Hepatocyte (in vitro differentiated cells): ENCODE measurements around the gene MNX1. TPM values are rescaled to one million over a fixed set of nuclear protein-coding genes. Genes with fewer than 3 reads are reported as not detected.

Source experiments
- DNase-seq: peaks from one replicate; pipeline ENCODE4 v3.0.0-alpha.2; 2016; ENCODE audit warnings: low spot score
- H2AFZ ChIP-seq: fragments of 200-600 bp; sonication (generic); 2 replicates; pipeline ENCODE4 v1.6.0; 2016; ENCODE audit warnings: antibody characterized with exemption, mild to moderate bottlenecking
- H3K27ac ChIP-seq: fragments of 200-600 bp; sonication (generic); 2 replicates; pipeline ENCODE4 v1.5.1; 2016; ENCODE audit warnings: mild to moderate bottlenecking
- H3K27me3 ChIP-seq: fragments of 200-600 bp; sonication (generic); 2 replicates; pipeline ENCODE4 v1.6.1; 2016
- H3K36me3 ChIP-seq: fragments of 200-600 bp; sonication (generic); replicated peaks from 2 replicates; pipeline ENCODE4 v1.5.1; 2016; ENCODE audit warnings: low read depth; ENCODE audit not compliant: insufficient read depth
- H3K4me1 ChIP-seq: fragments of 200-600 bp; sonication (generic); 2 replicates; pipeline ENCODE4 v1.5.1; 2016; ENCODE audit warnings: mild to moderate bottlenecking, moderate library complexity; ENCODE audit not compliant: insufficient read depth
- H3K4me2 ChIP-seq: fragments of 200-600 bp; sonication (generic); 2 replicates; pipeline ENCODE4 v1.6.0; 2016
- H3K4me3 ChIP-seq: fragments of 200-600 bp; sonication (generic); 2 replicates; pipeline ENCODE4 v1.5.1; 2016; ENCODE audit warnings: mild to moderate bottlenecking
- H3K79me2 ChIP-seq: fragments of 200-600 bp; sonication (generic); 2 replicates; pipeline ENCODE4 v1.6.0; 2017; ENCODE audit warnings: mild to moderate bottlenecking
- H3K9me2 ChIP-seq: fragments of 200-600 bp; sonication (generic); replicated peaks from 2 replicates; pipeline ENCODE4 v1.6.0; 2017; ENCODE audit warnings: mild to moderate bottlenecking; ENCODE audit not compliant: insufficient read depth
- H3K9me3 ChIP-seq: fragments of 200-600 bp; sonication (generic); 2 replicates; pipeline ENCODE4 v1.5.1; 2016; ENCODE audit warnings: low read depth, mild to moderate bottlenecking
- H4K20me1 ChIP-seq: fragments of 200-600 bp; sonication (generic); 2 replicates; pipeline ENCODE4 v1.6.0; 2016; ENCODE audit warnings: mild to moderate bottlenecking; ENCODE audit not compliant: insufficient read depth, poor library complexity, severe bottlenecking
- CTCF ChIP-seq: fragments of 200-600 bp; sonication (generic); IDR thresholded peaks from 2 replicates; pipeline ENCODE4 v1.5.1; 2016; ENCODE audit warnings: antibody characterized with exemption, mild to moderate bottlenecking; ENCODE audit not compliant: poor library complexity
- EZH2 ChIP-seq: fragments of 200-600 bp; sonication (generic); IDR thresholded peaks from 2 replicates; pipeline ENCODE4 v1.6.1; 2016; ENCODE audit warnings: antibody characterized with exemption, mild to moderate bottlenecking, borderline replicate concordance
- EZH2phosphoT487 ChIP-seq: fragments of 200-600 bp; sonication (generic); IDR thresholded peaks from one replicate; pipeline ENCODE4 v1.6.1; 2018; ENCODE audit warnings: antibody characterized with exemption, mild to moderate bottlenecking, low read depth, moderate library complexity; ENCODE audit not compliant: unreplicated experiment, severe bottlenecking
- WGBS: methylation state at CpG from one replicate; pipeline ENCODE4 v1.1.6; 2016; ENCODE audit warnings: low lambda C conversion rate; ENCODE audit errors: missing lambda C conversion rate; 5-methylcytosine and 5-hydroxymethylcytosine counted together
- polyA plus RNA-seq: library from polyadenylated mRNA; unstranded; fragments of >200 nt; fragmentation: Nextera tagmentation; extraction: Ambion mirVana; gene quantifications from 2 replicates; pipeline ENCODE4 v1.2.1, GENCODE V29; 2016
- total RNA-seq: library from RNA; depleted of rRNA; stranded (reverse); fragments of >200 nt; gene quantifications from 2 replicates; pipeline ENCODE4 v1.2.3, GENCODE V29; 2014

The MNX1 gene
- total and polyA plus RNA-seq, 2 experiments from 2014 or later = 1.4 to 2.3 TPM

- Histone ChIP-seq H3K4me2 (peak overlapping the region; percentile 34), H3K27ac (no peak overlapping the region), H3K9me3 (no peaks in the 10 kb centered on the region), H4K20me1 (no peaks in the 10 kb centered on the region), H3K9me2 (no peaks in the 10 kb centered on the region), H3K36me3 (no peaks in the 10 kb centered on the region), H2AFZ (no peak overlapping the region), H3K4me1 (peaks cover 6% of the 10 kb centered on the region), H3K4me3 (no peak overlapping the region), H3K27me3 (no peaks in the 10 kb centered on the region), H3K79me2 (no peaks in the 10 kb centered on the region)
- DNase-seq = no peak
- 50% methylated on average over 14 of the region's 14 CpGs for WGBS
- no peak for TF ChIP-seq EZH2
- TF ChIP-seq EZH2phosphoT487 = no peak
- TF ChIP-seq CTCF = no peak
These were observed 26.1 kb downstream of the MNX1 start for GRCh38 chr7:156984174-156984891.

GRCh38 chr7:156979711-156980110, 30.8 kb downstream of the MNX1 start:
- no peak overlapping the region for H2AFZ ChIP-seq
- H3K36me3 ChIP-seq = no peaks in the 10 kb centered on the region
- H3K9me2 ChIP-seq = no peaks in the 10 kb centered on the region
- H3K4me3 ChIP-seq = no peak overlapping the region
- WGBS = 95% methylated on average over 4 of the region's 4 CpGs
- H4K20me1 ChIP-seq = no peaks in the 10 kb centered on the region
- no peak for DNase-seq
- no peaks in the 10 kb centered on the region for H3K9me3 ChIP-seq
- H3K4me1 ChIP-seq = peaks cover 1% of the 10 kb centered on the region
- H3K79me2 ChIP-seq = no peaks in the 10 kb centered on the region
- no peaks in the 10 kb centered on the region for H3K27me3 ChIP-seq
- H3K4me2 ChIP-seq = no peak overlapping the region
- no peak overlapping the region for H3K27ac ChIP-seq
- no peak for TF ChIP-seq EZH2phosphoT487
- TF ChIP-seq CTCF = no peak
- no peak for TF ChIP-seq EZH2

- H4K20me1 ChIP-seq = no peaks in the 10 kb centered on the region
- TF ChIP-seq EZH2phosphoT487 (no peak), EZH2 (no peak), CTCF (no peak)
- 100% methylated on average over 1 of the region's 1 CpG for WGBS
These were observed 31.4 kb downstream of the MNX1 start for GRCh38 chr7:156979007-156979606.

More at GRCh38 chr7:156979007-156979606, 31.4 kb downstream of the MNX1 start:
- H3K9me2 ChIP-seq = no peaks in the 10 kb centered on the region
- no peaks in the 10 kb centered on the region for H3K4me1 ChIP-seq
- no peak overlapping the region for H3K27ac ChIP-seq
- no peaks in the 10 kb centered on the region for H3K27me3 ChIP-seq
- no peaks in the 10 kb centered on the region for H3K79me2 ChIP-seq
- no peaks in the 10 kb centered on the region for H3K9me3 ChIP-seq
- no peaks in the 10 kb centered on the region for H3K36me3 ChIP-seq
- H3K4me2 ChIP-seq = no peak overlapping the region
- no peak overlapping the region for H2AFZ ChIP-seq
- DNase-seq = no peak
- no peak overlapping the region for H3K4me3 ChIP-seq
